Suprapubic skin (tissue), 4 donors: ENCODE results near the gene TRRAP. TPM values are rescaled to one million over a fixed set of nuclear protein-coding genes. Genes with fewer than 3 reads are reported as not detected.

Source experiments
- DNase-seq, 2 donors: peaks; one replicate each; pipeline ENCODE4 v3.0.0-alpha.2; 2019; ENCODE audit warnings: low spot score in 2 of 2
- H3K27ac ChIP-seq: fragments of 200-600 bp; sonication (generic); one replicate; pipeline ENCODE4 v1.5.1; 2019
- H3K27me3 ChIP-seq: fragments of 200-600 bp; sonication (generic); one replicate; pipeline ENCODE4 v1.5.1; 2019
- H3K36me3 ChIP-seq: fragments of 200-600 bp; sonication (generic); one replicate; pipeline ENCODE4 v1.5.1; 2019
- H3K4me1 ChIP-seq: fragments of 200-600 bp; sonication (generic); one replicate; pipeline ENCODE4 v1.5.1; 2019
- H3K4me3 ChIP-seq: fragments of 200-600 bp; sonication (generic); one replicate; pipeline ENCODE4 v1.5.1; 2019; ENCODE audit warnings: mild to moderate bottlenecking
- H3K9me3 ChIP-seq: fragments of 200-600 bp; sonication (generic); one replicate; pipeline ENCODE4 v1.5.1; 2019
- CTCF ChIP-seq, 2 donors: fragments of 200-600 bp in 1 of 2; fragments of 450-650 bp in 1 of 2; sonication (generic) in 1 of 2; IDR thresholded peaks; one replicate each; pipeline ENCODE4 v1.5.1; 2016 to 2019; ENCODE audit warnings: antibody characterized with exemption in 2 of 2, mild to moderate bottlenecking in 1 of 2, moderate library complexity in 1 of 2
- EP300 ChIP-seq: sonication (generic); formaldehyde crosslinking; IDR thresholded peaks from one replicate; pipeline ENCODE4 v1.6.1; 2017; ENCODE audit warnings: antibody characterized with exemption
- POLR2A ChIP-seq, 2 donors: fragments of 450-650 bp; IDR thresholded peaks; one replicate each; pipeline ENCODE4 v1.6.1; 2017; ENCODE audit warnings: antibody characterized with exemption in 2 of 2, mild to moderate bottlenecking in 2 of 2, moderate library complexity in 2 of 2
- POLR2AphosphoS5 ChIP-seq, 3 donors: sonication (generic); formaldehyde crosslinking; IDR thresholded peaks; one replicate each; pipeline ENCODE4 v1.6.1; 2017; ENCODE audit warnings: antibody characterized with exemption in 3 of 3
- WGBS: methylation state at CpG from one replicate; pipeline ENCODE4 v1.1.5; 2018; 5-methylcytosine and 5-hydroxymethylcytosine counted together
- total RNA-seq, 4 donors: library from RNA; depleted of rRNA; stranded (reverse); fragments of >200 nt; gene quantifications; one replicate each; pipeline ENCODE4 v1.1.0, GENCODE V29; 2016

Gene TRRAP
- total RNA-seq, 4 donors from 2014 or later: 46.2 to 97.1 (median 65.7) TPM

- H3K36me3 ChIP-seq: peaks cover 95% of the 10 kb centered on the region
- no peak for TF ChIP-seq CTCF (IDR thresholded peaks at IDR 0.05)
- TF ChIP-seq POLR2A (IDR thresholded peaks at IDR 0.05): no peak
- no peak for TF ChIP-seq EP300
- no peak for TF ChIP-seq POLR2AphosphoS5 (IDR thresholded peaks at IDR 0.05)
- no peaks in the 10 kb centered on the region for H3K27me3 ChIP-seq
- DNase-seq: no peak
- H3K9me3 ChIP-seq: no peaks in the 10 kb centered on the region
- no peak overlapping the region for H3K27ac ChIP-seq
- no peak overlapping the region for H3K4me3 ChIP-seq
- H3K4me1 ChIP-seq: no peaks in the 10 kb centered on the region
- 87% methylated on average over 9 of the region's 9 CpGs for WGBS
Measured at GRCh38 chr7:98956469-98956868, 78.1 kb downstream of the TRRAP start.

- WGBS: 73% methylated on average over 9 of the region's 9 CpGs
- Histone ChIP-seq H3K27ac (no peak overlapping the region), H3K9me3 (no peaks in the 10 kb centered on the region), H3K36me3 (peaks cover 95% of the 10 kb centered on the region), H3K4me1 (no peaks in the 10 kb centered on the region), H3K4me3 (no peak overlapping the region), H3K27me3 (no peaks in the 10 kb centered on the region)
- no peak for TF ChIP-seq POLR2A (IDR thresholded peaks at IDR 0.05)
- no peak for TF ChIP-seq POLR2AphosphoS5 (IDR thresholded peaks at IDR 0.05)
- TF ChIP-seq CTCF (IDR thresholded peaks at IDR 0.05): no peak
- no peak for TF ChIP-seq EP300
- no peak for DNase-seq
Measured at GRCh38 chr7:98956937-98957336, 78.6 kb downstream of the TRRAP start.

- Histone ChIP-seq H3K4me3 (no peak overlapping the region), H3K36me3 (peaks cover 95% of the 10 kb centered on the region), H3K4me1 (no peaks in the 10 kb centered on the region), H3K27me3 (no peaks in the 10 kb centered on the region), H3K9me3 (no peaks in the 10 kb centered on the region), H3K27ac (no peak overlapping the region)
- no peak for TF ChIP-seq EP300
- TF ChIP-seq CTCF (IDR thresholded peaks at IDR 0.05): no peak
- no peak for TF ChIP-seq POLR2AphosphoS5 (IDR thresholded peaks at IDR 0.05)
- no peak for TF ChIP-seq POLR2A (IDR thresholded peaks at IDR 0.05)
- no peak for DNase-seq
- WGBS: 95% methylated on average over 10 of the region's 11 CpGs
Measured at GRCh38 chr7:98957766-98958165, 79.4 kb downstream of the TRRAP start.

GRCh38 chr7:98958968-98959367 is 80.6 kb downstream of the TRRAP start:
- Histone ChIP-seq H3K27me3 (no peaks in the 10 kb centered on the region), H3K27ac (no peak overlapping the region), H3K36me3 (peaks cover 95% of the 10 kb centered on the region), H3K9me3 (no peaks in the 10 kb centered on the region), H3K4me3 (no peak overlapping the region), H3K4me1 (no peaks in the 10 kb centered on the region)
- TF ChIP-seq CTCF (IDR thresholded peaks at IDR 0.05) (no peak), POLR2AphosphoS5 (IDR thresholded peaks at IDR 0.05) (no peak), EP300 (no peak), POLR2A (IDR thresholded peaks at IDR 0.05) (no peak)
- WGBS: 99% methylated on average over 8 of the region's 9 CpGs
- no peak for DNase-seq

GRCh38 chr7:98963305-98963704 is 85.0 kb downstream of the TRRAP start:
- no peak for DNase-seq
- TF ChIP-seq CTCF (IDR thresholded peaks at IDR 0.05) (no peak), POLR2A (IDR thresholded peaks at IDR 0.05) (no peak), POLR2AphosphoS5 (IDR thresholded peaks at IDR 0.05) (no peak), EP300 (no peak)
- peaks cover 94% of the 10 kb centered on the region for H3K36me3 ChIP-seq
- H3K4me3 ChIP-seq: no peak overlapping the region
- no peak overlapping the region for H3K27ac ChIP-seq
- 100% methylated on average over 1 of the region's 10 CpGs for WGBS
- no peaks in the 10 kb centered on the region for H3K4me1 ChIP-seq
- no peaks in the 10 kb centered on the region for H3K9me3 ChIP-seq
- no peaks in the 10 kb centered on the region for H3K27me3 ChIP-seq
